Activated CD4-positive, CD25-positive, alpha-beta regulatory T cell treated with anti-CD3 and anti-CD28 coated beads, Interleukin-2, amount 50 U/mL, for 72 hours (primary cell): Measurements from ENCODE around the gene ARL4D.

ENCODE experiments used
- DNase-seq: peaks from one replicate; pipeline ENCODE4 v3.0.0; 2021

ARL4D gene

DNA sequence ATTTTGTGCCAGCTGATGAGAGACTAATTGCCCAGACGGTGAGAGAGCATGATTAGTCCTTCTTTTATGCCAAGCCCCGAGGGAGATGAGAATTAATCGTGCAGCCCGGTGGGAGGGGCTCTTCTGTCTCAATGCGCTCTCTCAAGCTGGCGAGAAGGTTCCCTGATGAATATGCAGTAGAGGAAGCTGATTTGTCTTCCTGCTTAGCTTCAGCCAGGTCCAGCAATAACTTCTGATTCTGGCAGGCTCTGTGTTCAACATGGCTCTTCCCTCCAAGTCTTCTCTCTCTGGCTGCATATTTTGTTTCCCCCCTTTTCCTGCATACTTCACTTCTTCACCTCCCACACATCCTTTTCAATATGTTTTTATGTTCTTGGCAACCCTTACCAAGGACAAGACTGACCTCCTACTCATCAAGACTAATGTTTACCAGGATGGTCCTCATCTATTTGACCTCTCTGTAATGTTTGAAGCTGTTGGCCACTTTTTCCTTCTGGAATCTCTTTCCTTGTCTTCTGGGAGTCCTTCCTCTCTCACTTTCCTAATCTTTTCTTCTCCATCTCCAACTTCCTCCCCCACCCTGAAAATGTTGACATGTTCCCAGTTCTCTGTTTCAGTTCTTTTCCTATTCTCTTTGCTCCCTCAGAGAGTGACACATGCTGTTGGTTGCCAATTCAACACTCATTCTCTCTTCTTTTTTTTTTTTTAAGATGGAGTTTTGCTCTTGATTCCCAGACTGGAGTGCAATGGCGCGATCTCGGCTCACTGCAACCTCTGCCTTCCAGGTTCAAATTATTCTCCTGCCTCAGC lies 33.1 kb downstream of the ARL4D start:
- DNase-seq: no peak

DNA sequence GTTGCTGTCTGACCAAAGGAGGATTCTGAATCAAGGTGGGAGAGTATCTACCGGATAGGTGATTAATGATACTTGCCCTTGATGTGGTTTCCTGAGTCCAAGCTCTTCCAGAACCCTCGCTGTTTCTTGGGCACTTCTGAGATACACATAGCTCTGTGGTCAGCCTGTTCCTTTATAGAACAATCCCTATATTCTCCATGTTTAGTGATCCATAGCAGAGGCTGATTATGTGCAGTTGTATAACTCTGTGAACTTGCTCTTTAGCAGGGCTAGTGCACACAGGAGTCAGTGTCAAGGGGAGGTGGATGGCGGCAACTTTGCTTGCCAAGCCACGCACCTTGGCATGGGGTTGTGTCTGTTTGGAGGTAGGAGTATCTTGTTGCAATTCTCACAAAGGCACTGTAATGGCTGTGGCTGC lies 36.1 kb downstream of the ARL4D start:
- DNase-seq: no peak

DNA sequence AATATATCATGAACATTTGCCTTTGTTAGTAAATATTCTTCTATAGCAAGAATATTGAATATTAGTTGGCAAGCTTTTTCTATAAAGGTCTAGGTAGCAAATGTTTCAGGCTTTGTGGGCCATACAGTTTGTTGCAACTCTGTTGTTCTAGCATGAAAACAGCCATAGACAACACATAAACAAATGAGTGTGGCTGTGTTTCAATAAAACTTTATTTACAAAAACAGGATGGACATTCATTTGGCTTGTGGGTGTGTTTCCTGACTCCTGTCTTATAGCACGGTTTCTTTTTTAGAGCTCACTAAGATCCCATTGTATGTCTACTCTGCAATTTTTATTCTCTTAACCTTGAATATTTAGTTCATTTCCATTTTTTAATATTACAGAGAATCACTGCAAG lies 39.0 kb downstream of the ARL4D start:
- no peak for DNase-seq

DNA sequence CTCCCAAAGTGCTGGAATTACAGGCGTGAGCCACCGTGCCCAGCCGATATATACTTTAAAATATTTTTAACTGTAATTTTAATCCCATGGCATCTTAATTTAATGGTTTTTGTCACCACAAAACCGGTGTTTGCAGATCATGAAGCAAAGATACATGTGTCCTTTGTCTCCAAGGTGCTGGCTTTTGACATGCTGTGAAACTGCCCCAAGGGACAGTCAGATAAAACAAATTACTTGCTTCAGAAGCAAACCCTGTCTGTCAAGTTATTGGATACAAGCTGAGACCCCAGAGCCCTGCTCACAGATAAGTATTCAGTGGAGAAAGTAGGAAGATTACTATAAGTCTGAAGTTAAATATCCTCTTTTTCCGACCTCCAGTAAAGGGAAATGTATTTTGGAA lies 39.8 kb downstream of the ARL4D start:
- no peak for DNase-seq

DNA sequence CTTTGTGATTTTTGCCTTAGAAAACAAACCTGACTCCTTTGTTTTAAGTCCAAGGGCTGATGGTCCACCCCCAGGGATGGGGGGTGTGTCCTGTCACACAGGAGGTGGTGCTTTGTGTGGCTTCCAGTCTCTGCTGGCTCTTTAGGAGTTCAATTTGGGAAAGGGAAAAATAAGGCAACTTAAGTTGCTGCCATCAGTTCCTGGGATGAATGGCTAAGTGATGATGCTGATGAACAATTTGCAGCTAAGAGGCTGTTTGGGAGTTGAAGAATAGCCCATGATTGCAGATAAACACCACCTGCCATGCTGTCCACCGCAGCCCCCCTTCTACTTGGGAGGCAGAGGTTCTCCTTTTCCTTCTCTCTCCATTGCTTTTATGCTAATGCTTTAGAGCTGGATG lies 40.2 kb downstream of the ARL4D start:
- no peak for DNase-seq

DNA sequence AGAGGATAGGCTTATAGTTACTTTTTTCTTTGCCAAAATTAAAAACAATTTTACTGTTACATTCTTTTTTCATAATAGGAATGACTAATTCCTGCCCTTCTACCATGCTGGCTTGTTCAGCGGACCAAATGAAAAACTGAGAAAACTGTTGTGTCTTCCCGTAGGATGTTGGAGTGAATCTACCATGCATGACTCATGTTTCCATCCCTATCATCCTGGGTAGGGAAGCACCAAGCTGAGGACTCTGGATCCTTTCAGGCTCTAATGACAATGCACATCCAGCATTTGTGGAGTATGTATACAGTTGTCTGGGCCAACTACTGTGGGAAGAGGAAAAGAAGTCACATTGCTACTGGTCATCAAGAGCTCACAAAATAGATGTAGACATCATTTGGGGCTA lies 43.9 kb downstream of the ARL4D start:
- no peak for DNase-seq

DNA sequence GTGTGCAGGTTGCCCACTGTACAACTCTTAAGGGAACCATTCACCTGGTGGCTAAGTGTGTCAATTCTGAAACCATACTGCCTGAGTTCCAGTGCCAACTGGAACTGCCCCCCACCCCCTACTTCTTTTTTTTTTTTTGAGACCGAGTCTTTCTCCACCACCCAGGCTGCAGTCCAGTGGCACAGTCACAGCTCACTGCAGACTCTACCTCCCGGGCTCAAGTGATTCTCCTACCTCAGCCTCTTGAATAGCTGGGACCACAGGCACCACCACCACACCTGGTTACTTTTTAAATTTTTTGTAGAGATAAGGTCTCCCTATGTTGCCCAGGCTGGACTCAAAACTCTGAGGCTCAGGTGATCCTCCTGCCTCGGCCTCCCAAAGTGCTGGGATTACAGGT lies 44.6 kb downstream of the ARL4D start:
- DNase-seq: no peak

DNA sequence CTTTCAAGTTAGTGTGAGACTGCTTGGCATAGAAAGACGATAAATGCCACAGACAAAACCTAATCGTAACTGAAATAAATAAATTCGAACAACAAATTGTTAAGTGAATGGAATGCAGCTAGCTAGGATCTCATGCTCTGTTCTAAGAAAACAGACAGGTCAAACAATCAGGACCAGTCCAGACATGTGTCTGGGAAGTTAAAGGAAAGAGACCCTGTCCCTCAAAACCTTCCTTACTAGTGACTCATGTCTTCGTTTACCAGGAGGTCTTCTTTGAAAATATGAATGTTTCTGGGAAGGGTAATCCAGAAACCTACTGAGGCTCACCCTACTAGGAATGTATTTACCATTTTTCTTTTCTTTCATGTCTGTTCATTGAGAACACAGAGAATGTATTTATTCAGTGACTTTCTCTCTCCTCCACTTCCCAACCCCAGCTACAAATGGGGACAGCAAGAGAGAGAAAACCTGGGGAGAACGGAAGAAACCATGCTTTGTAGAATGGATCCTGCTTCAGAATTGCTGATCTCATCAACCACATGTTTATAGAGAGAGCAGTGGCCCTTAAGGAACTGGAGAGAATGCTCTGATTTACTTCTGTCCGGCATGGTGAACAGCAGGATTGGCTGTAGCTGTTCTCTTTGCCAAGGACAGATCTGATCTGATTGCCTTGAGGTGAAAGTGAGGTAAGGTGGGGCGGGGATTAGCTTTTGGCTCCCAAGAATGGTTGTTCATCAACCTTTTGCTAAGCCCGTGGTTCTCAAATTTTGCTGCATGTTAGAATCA lies 45.6 kb downstream of the ARL4D start:
- no peak for DNase-seq

DNA sequence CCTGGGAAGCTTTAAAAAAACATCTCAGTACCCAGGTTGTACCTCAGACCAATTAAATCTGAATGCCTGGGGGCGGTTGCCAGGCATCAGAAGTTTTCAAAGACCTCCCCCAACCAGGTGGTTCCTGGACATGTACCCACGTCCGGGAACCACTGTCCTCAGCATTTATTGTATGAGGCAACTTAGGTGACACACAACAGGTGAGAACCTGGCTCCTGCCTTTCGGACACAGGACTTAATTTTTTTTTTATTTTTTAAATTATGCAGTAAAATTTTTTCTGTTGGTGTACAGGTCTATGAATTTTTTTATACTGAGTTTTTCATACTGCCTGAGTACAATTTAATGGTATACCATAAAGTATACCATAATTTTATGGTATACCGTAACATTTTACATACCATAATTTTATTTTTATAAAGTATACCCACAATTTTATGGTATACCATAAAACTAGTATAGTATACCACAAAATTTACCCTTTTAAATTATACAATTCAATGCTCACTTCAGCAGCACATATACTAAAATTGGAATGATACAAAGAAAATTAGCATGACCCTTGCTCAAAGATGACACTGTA lies 46.3 kb downstream of the ARL4D start:
- no peak for DNase-seq

DNA sequence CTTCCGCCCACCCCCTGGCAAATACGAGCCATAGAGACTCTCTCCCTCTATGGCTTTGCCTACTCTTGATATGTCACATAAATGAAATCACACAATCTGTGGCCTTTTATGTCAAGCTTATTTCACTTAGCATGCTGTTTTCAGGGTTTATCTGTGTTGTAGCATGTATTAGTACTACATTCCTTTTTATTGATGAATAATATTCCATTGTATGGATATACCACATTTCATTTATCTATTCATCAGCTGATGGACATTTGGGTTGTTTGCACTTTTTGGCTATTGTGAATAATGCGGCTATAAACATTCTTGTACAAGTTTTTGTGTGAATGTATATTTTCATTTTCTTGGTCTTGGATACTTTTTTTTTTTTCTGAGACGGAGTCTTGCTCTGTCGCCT lies 48.0 kb downstream of the ARL4D start:
- no peak for DNase-seq

DNA sequence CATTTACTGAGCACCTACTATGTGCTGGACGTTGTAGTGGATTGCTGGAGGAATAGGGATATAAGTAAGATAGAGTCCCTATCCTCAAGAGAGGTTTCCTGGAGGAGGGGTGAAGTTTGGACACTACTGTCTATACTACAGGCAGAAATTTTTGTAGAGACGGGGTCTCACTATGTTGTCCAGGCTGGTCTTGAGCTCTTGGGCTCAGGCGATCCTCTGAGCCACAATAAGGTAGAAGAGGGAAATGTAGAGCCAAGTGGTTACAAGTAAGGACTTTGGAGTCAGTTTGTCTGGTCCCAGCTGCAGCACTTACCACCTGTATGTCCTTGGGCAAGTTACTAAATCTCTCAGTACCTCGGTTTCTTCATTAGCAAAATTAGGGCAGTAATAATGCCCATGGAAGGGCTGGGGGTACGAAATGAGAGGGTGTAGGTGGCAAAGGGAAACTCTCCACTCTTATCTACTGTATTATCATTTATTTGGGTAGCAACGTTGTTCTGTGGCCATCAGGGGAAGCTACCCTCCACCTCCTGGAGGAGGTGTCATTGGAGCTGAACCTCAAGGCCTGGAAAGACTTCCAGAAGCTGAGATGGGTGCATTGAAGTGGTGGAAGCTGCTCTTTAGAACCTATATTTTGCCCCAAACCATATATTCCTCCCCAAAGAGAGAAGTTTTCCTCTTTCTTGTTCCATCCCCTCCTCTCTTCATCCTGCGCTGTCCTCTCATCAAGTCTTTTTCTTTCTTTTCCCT lies 50.1 kb downstream of the ARL4D start:
- no peak for DNase-seq

DNA sequence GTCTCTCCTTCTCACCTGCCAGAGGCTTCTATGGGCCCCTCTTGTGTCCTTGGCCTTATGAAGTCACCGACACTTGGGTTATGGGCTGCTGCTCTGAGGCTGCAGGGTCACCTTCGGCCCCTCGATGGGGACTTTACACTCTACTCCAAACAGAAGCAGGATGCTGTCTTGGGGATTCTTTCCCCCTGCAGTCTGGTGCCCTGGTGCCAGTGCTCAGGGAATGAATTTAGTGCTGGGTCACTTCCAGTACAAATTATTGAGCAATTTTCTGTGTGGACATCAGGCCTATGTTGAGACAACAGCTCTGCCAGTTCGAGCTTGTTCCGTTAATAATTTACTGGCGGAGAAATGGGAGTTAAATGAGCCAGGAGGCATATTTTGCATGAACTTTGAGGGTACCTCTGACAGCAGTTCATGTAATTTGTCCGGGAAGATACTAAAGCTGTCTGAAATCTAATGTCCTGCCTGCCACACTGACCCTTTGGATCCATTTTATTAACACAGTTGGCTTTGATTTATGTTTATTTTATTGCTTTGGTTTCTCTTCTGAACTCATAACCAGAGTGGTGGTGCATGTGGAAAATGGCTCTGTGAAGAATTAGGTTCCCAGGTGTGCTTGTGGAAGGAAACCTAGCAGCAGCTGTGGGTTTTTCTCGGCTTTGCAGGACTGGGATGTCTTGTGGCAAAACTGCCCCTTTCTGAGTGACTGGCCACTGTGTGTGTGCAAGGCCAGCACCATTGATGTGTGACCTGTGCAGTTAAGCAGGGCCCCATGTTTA lies 50.9 kb downstream of the ARL4D start:
- DNase-seq: no peak
